Pancreas (tissue), 10 donors: ENCODE results near the gene SEC22A. TPM values are rescaled to one million over a fixed set of nuclear protein-coding genes. Genes with fewer than 3 reads are reported as not detected.

Experiments used
- ATAC-seq, 4 donors: fragments of 200-7000 bp; cut with Tn5 transposase; one replicate each; pipeline versions ENCODE4 v1.8.0 to v1.9.1; 2020; ENCODE audit warnings: mild to moderate bottlenecking in 4 of 4, moderate library complexity in 4 of 4
- DNase-seq, 6 donors: peaks; one replicate each; pipeline ENCODE4 v3.0.0-alpha.2; 2020
- FAIRE-seq: peaks from 2 replicates; lab custom pipeline; 2012; peaks lifted over from hg19 to GRCh38; lab: Jason Lieb, UNC
- H3K27ac ChIP-seq, 4 donors: fragments of 200-600 bp; sonication (generic); 1 replicate in 3 of 4; 2 replicates in 1 of 4; pipeline versions ENCODE4 v1.5.0 to v1.8.0; 2020
- H3K27me3 ChIP-seq, 4 donors: fragments of 200-600 bp; one replicate each; pipeline ENCODE4 v1.8.0; 2021
- H3K36me3 ChIP-seq, 3 donors: fragments of 200-600 bp; sonication (generic) in 1 of 3; one replicate each; pipeline versions ENCODE4 v1.5.0 to v1.8.0; 2020 to 2021
- H3K4me1 ChIP-seq, 3 donors: fragments of 200-600 bp; one replicate each; pipeline ENCODE4 v1.8.0; 2021
- H3K4me3 ChIP-seq, 4 donors: fragments of 200-600 bp; sonication (generic) in 2 of 4; one replicate each; pipeline versions ENCODE4 v1.5.0 to v1.8.0; 2020 to 2021
- H3K9me3 ChIP-seq, 4 donors: fragments of 200-600 bp; one replicate each; pipeline ENCODE4 v1.8.0; 2021
- WGBS, 2 donors: extraction: QIAGEN DNeasy Blood & Tissue Kit; methylation state at CpG; one replicate each; pipeline ENCODE4 v1.1.7; 2013; 5-methylcytosine and 5-hydroxymethylcytosine counted together
- intact Hi-C, 3 donors: fragments of 100-400 bp; cut with DNase I; formaldehyde crosslinking; loops; one replicate each; pipeline versions ENCODE4 v1.11.1 to v1.14.2; 2022
- polyA plus RNA-seq, 2 donors: library from polyadenylated mRNA; stranded (reverse); fragments of 200-250 nt; gene quantifications; one replicate each; pipeline ENCODE4 v1.2.3, GENCODE V29; 2013
- total RNA-seq, 6 donors: library from RNA; stranded (reverse); fragmentation: NEBNext Ultra II Directional in 4 of 6; extraction: Animal tissue kit (Norgen Biotek cat#: 25700) in 4 of 6; gene quantifications; one replicate each; pipeline versions ENCODE4 v1.2.1 to v1.2.4, GENCODE V29; 2021 to 2023
- TF ChIP-seq, protein P1 (sequence below), 4 donors: fragments of 200-600 bp; sonication (generic) in 3 of 4; IDR thresholded peaks; one replicate each; pipeline versions ENCODE4 v1.5.0 to v1.8.0; 2021; ENCODE audit warnings: antibody characterized with exemption in 4 of 4
- donor health status: healthy with polysubstance abuse.
- donor health status: DM: no; HTN: no; CAD: no; lungs with moderate emphysema.
- donor health status: DM: no; HTN: no; CAD: no.
- donor health status: control.
- donor health status: control.
- donor health status: Bipolar disorder and iron deficiency.
- donor health status: DM: yes; HTN: yes; CAD: no.
- donor health status: DM: no; HTN: no; CAD: no.
- donor health status: DM: no; HTN: no; CAD: no.
- donor health status: DM: yes; HTN: yes; CAD: no.

The SEC22A gene
- total and polyA plus RNA-seq, 8 donors, result 3.3 to 12.5 (median 7.2) TPM

DNA sequence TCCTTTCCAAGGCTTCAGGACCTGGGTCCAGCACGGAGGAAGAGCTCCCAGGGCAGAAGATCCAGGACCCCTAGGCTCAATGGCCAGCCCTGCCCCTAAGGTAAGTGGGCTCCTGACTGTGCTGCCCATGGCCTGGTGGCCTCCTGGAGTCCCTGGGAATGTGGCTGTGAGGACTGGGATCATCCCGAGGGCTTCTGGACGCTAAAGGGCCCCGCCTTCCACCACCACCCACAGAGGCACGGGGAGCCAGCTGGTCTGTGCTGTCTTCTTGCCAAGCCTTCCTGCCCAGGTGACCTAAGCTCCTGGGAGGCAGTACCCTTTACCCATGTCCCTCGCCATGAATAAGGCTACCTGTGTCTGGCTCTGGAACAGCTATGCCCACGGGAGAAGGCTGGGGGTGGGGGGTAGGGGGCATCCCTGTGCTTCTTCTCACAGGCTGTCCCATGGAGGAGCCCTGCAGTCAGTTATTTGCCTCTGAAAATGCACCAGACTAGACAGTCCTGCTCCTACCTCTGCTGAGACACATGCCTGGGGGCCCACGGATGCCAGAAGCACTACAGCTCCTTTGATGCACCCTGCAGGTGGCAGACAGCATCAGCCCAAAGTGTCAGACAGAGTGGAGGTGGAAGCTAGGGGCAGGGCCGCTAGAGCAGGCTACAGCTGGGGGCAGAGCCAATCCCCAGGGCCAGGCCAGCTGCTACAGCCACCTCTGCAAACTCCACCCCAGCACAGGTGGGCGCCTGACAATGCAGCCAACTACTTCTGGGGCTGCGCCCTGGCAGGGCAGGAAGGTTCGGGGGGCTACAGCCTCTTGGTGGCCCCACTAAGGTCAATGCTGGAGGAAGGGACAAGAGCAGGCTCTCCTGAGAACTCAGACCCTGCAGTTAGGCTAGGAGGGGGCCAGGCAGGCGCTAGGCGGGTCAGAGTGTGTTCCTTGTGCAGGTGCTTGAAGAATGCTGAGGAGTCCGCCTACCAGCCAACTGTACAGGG, 90.9 kb downstream of the SEC22A start:
- DNase-seq (peak in 2 of 6 donors; percentile 4 to 53), FAIRE-seq (no peak), ATAC-seq (no peak)
- Histone ChIP-seq H3K4me3 (no peak overlapping the region), H3K4me1 (no peaks in the 10 kb centered on the region), H3K27ac (no peak overlapping the region), H3K27me3 (no peaks in the 10 kb centered on the region), H3K36me3 (peaks cover 0 to 8% (median 0%) of the 10 kb centered on the region in 3 donors), H3K9me3 (no peaks in the 10 kb centered on the region)
- WGBS, 2 donors, result 54 to 77% methylated on average over 15 of the region's 15 CpGs
- TF ChIP-seq, protein P1, sequence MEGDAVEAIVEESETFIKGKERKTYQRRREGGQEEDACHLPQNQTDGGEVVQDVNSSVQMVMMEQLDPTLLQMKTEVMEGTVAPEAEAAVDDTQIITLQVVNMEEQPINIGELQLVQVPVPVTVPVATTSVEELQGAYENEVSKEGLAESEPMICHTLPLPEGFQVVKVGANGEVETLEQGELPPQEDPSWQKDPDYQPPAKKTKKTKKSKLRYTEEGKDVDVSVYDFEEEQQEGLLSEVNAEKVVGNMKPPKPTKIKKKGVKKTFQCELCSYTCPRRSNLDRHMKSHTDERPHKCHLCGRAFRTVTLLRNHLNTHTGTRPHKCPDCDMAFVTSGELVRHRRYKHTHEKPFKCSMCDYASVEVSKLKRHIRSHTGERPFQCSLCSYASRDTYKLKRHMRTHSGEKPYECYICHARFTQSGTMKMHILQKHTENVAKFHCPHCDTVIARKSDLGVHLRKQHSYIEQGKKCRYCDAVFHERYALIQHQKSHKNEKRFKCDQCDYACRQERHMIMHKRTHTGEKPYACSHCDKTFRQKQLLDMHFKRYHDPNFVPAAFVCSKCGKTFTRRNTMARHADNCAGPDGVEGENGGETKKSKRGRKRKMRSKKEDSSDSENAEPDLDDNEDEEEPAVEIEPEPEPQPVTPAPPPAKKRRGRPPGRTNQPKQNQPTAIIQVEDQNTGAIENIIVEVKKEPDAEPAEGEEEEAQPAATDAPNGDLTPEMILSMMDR (IDR thresholded peaks at IDR 0.05), result no peak
- intact Hi-C loops, result no loop called here

DNA sequence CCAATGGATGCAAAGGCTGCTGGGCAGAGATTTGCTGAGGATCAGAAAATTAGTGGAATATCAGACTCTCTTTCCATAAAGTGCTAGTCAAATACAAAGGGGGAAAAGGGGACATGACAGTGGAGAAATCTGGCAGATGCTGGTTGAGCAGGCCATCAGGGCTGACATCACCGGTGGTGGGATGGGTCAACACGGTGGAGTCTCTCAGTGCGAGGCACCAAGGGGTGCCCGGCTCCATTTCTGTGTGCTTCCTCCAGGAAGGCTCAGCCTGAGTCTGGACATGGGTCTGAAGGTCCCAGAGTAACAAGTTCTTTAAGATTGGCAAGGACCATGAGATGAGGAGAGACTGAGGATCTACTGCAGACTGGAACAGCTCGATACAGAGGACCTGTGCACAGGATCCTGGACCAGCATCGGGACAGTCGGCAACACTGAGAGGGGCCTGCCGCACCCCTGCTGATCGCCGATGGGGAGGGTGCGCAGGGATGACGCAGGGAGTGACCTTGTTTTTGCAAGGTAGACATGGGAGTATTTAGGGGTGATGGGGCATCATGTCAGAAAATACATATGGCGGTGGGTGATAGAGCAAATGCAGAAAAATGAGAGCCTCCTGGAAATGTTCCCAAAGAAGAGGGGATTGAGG, 92.7 kb downstream of the SEC22A start:
- intact Hi-C loops, result no loop called here
- no peak overlapping the region for H3K27ac ChIP-seq
- H3K36me3 ChIP-seq, result peaks cover 0 to 7% (median 0%) of the 10 kb centered on the region in 3 donors
- H3K27me3 ChIP-seq, result no peaks in the 10 kb centered on the region
- no peak for FAIRE-seq
- DNase-seq, result no peak
- ATAC-seq, result no peak
- H3K4me3 ChIP-seq, result no peak overlapping the region
- TF ChIP-seq, protein P1 (IDR thresholded peaks at IDR 0.05), result no peak
- no peaks in the 10 kb centered on the region for H3K9me3 ChIP-seq
- 86 to 96% methylated on average over 13 of the region's 13 CpGs for WGBS, 2 donors
- no peaks in the 10 kb centered on the region for H3K4me1 ChIP-seq

DNA sequence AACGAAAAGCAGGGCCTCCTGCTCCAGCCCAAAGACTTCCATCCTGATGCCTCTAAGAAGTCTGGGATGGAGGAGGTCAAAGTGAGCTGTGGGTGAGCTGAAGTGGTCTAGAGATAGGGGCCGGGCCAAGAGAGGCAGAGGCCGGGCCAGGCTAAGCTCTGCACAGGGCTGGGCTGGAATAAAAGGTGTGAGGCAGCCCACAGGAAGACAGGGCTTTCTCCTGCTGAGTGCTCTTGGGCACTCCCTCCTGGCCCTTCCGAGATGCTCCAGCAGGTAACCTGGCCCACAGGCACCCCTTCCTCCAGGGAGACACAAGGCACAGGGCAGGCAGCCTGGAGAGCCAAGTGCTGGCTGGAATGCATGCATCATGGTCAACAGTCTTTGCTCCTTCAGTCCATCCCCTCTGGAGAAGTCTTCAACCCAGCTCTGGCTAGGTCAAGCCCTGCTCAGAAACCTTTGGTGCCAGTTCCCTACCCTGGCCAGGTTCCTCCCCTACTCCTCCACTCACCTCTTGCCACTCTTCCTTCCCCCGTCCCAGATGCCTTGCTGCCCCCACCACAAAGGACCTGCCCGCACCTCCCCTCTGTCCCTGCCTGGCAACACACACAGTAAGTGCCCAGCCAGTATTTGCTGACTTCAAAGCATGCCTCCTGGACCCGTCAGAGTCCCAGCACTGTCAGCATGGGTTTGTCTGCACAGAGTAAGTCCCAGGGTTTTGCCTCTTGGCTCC, 93.6 kb downstream of the SEC22A start:
- FAIRE-seq (no peak), DNase-seq (peak in 1 of 6 donors; percentile 40), ATAC-seq (peak in 1 of 4 donors; percentile 12)
- Histone ChIP-seq H3K9me3 (no peaks in the 10 kb centered on the region), H3K4me3 (no peak overlapping the region), H3K27me3 (no peaks in the 10 kb centered on the region), H3K27ac (no peak overlapping the region), H3K36me3 (no peaks in the 10 kb centered on the region), H3K4me1 (no peaks in the 10 kb centered on the region)
- intact Hi-C loops, result no loop called here
- TF ChIP-seq, protein P1 (IDR thresholded peaks at IDR 0.05), result no peak
- WGBS, 2 donors, result 59 to 73% methylated on average over 7 of the region's 7 CpGs

DNA sequence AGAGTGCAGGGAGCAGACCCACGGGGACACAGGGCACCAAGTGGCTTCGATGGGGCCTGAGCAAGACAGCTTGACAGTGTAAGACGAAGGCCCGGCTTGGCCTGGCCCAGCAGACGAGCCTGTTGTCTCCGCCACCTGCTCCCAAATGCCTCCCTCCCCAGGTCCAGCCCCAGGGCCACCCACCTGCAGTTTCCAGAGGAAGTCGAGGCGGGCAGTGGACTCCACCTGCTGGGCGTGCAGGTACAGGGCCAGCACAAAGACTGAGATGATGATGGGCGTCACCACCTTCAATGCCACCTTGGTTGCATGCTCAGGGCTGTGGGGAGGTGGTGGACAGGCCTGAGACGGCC, 94.1 kb downstream of the SEC22A start:
- no peak overlapping the region for H3K4me3 ChIP-seq
- ATAC-seq (no peak), FAIRE-seq (no peak), DNase-seq (peak in 1 of 6 donors; percentile 68)
- H3K27ac ChIP-seq, result no peak overlapping the region
- no peaks in the 10 kb centered on the region for H3K9me3 ChIP-seq
- intact Hi-C loops, result no loop called here
- no peaks in the 10 kb centered on the region for H3K27me3 ChIP-seq
- WGBS, 2 donors, result 59 to 76% methylated on average over 10 to 11 of the region's 11 CpGs
- no peaks in the 10 kb centered on the region for H3K4me1 ChIP-seq
- no peaks in the 10 kb centered on the region for H3K36me3 ChIP-seq
- TF ChIP-seq, protein P1 (IDR thresholded peaks at IDR 0.05), result no peak
